ENCODE data around the gene LSP1.

DNA sequence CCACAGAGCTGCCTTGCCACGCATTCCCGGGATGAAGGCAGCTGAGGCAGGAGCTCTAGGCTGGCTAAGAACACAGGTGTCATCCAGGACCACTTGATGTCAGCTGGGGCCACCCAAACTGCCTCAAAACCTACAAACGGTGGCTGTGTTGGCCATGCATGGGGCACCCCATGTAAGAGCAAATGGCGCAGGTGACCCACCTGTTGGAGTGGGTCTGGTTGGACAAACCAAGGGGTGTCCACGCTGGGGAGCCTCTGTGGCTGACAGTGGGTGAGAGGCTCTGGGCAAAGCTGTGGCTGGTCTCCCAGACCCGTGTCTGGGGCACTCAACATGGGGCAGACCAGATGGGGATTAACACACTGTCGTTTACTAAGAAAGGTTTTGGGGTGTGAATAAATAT lies 37.1 kb upstream of the LSP1 start:
- TF ChIP-seq, protein P1, sequence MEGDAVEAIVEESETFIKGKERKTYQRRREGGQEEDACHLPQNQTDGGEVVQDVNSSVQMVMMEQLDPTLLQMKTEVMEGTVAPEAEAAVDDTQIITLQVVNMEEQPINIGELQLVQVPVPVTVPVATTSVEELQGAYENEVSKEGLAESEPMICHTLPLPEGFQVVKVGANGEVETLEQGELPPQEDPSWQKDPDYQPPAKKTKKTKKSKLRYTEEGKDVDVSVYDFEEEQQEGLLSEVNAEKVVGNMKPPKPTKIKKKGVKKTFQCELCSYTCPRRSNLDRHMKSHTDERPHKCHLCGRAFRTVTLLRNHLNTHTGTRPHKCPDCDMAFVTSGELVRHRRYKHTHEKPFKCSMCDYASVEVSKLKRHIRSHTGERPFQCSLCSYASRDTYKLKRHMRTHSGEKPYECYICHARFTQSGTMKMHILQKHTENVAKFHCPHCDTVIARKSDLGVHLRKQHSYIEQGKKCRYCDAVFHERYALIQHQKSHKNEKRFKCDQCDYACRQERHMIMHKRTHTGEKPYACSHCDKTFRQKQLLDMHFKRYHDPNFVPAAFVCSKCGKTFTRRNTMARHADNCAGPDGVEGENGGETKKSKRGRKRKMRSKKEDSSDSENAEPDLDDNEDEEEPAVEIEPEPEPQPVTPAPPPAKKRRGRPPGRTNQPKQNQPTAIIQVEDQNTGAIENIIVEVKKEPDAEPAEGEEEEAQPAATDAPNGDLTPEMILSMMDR (IDR thresholded peaks at IDR 0.05; ENCODE audit: low read depth, low read length, missing input control): no peak
- no peak for TF ChIP-seq ATF3 (IDR thresholded peaks at IDR 0.05)
- TF ChIP-seq FOXA1 (IDR thresholded peaks at IDR 0.05): no peak
- TF ChIP-seq MAX (IDR thresholded peaks at IDR 0.05): no peak
- no peak for TF ChIP-seq RAD21 (IDR thresholded peaks at IDR 0.05)
- no peak for TF ChIP-seq HNF4G (IDR thresholded peaks at IDR 0.05)
- no peak for TF ChIP-seq SP1 (IDR thresholded peaks at IDR 0.05)
- TF ChIP-seq REST (IDR thresholded peaks at IDR 0.05): no peak
- no peak for TF ChIP-seq GABPA (IDR thresholded peaks at IDR 0.05 in 1 of 2, conservative IDR thresholded peaks at IDR 0.05 in 1 of 2)

All from liver (tissue), 3 donors.